Adrenal gland (tissue), 12 donors: ENCODE results near the gene HOTAIR. TPM values are rescaled to one million over a fixed set of nuclear protein-coding genes. Genes with fewer than 3 reads are reported as not detected.

ENCODE experiments used
- DNase-seq, 7 donors: peaks; one replicate each; pipeline ENCODE4 v3.0.0-alpha.2; 2019 to 2020
- H3K27ac ChIP-seq, 5 donors: fragments of 200-600 bp; sonication (generic) in 4 of 5; 1 replicate in 3 of 5; 2 replicates in 2 of 5; pipeline versions ENCODE4 v1.5.1 to v1.8.0; 2016 to 2020; ENCODE audit warnings: mild to moderate bottlenecking in 1 of 5
- H3K27me3 ChIP-seq: fragments of 200-600 bp; 2 replicates; pipeline ENCODE4 v1.8.0; 2021
- H3K36me3 ChIP-seq, 2 donors: fragments of 200-600 bp; replicated peaks in 1 of 2; 1 replicate in 1 of 2; 2 replicates in 1 of 2; pipeline versions ENCODE4 v1.5.1 to v1.8.0; 2018 to 2022
- H3K4me1 ChIP-seq, 2 donors: fragments of 200-600 bp; replicated peaks in 1 of 2; 1 replicate in 1 of 2; 2 replicates in 1 of 2; pipeline versions ENCODE4 v1.5.1 to v1.8.0; 2018 to 2021
- H3K4me3 ChIP-seq, 4 donors: fragments of 200-600 bp; sonication (generic) in 3 of 4; one replicate each; pipeline ENCODE4 v1.5.1; 2016 to 2018
- H3K9me3 ChIP-seq, 3 donors: fragments of 200-600 bp; sonication (generic) in 1 of 3; replicated peaks in 1 of 3; 1 replicate in 2 of 3; 2 replicates in 1 of 3; pipeline versions ENCODE4 v1.5.1 to v1.8.0; 2016 to 2021
- POLR2A ChIP-seq, 2 donors: fragments of 450-650 bp; IDR thresholded peaks; one replicate each; pipeline ENCODE4 v1.6.1; 2017; ENCODE audit warnings: antibody characterized with exemption in 2 of 2, mild to moderate bottlenecking in 2 of 2, moderate library complexity in 1 of 2
- WGBS, 4 donors: extraction: QIAGEN DNeasy Blood & Tissue Kit in 2 of 4; methylation state at CpG; one replicate each; pipeline versions ENCODE4 v1.1.5 to v1.1.7; 2013 to 2017; 5-methylcytosine and 5-hydroxymethylcytosine counted together
- intact Hi-C, 2 donors: fragments of 100-400 bp; cut with DNase I; formaldehyde crosslinking; loops; one replicate each; pipeline versions ENCODE4 v1.14.1 to v1.15.0; 2022 to 2023
- polyA plus RNA-seq, 3 donors: library from polyadenylated mRNA; stranded (reverse); fragments of 200-250 nt in 2 of 3; fragments of 350-450 nt in 1 of 3; fragmentation: Illumina TruSeq in 1 of 3; extraction: RNeasy Lipid Tissue Mini Kit (QIAGEN cat#74804) in 1 of 3; gene quantifications; one replicate each; pipeline ENCODE4 v1.2.3, GENCODE V29; 2013 to 2014
- total RNA-seq, 9 donors: library from RNA; depleted of rRNA in 4 of 9; stranded (reverse); fragments of >200 nt in 4 of 9; fragments of 120-200 nt in 1 of 9; fragmentation: NEBNext Ultra II Directional in 1 of 9; extraction: Animal tissue kit (Norgen Biotek cat#: 25700) in 1 of 9; gene quantifications; one replicate each; pipeline versions ENCODE4 v1.1.0 to v1.2.4, GENCODE V29; 2013 to 2023
- TF ChIP-seq, protein P1 (sequence below), 6 experiments: fragments of 450-650 bp in 4 of 6; fragments of 200-600 bp in 2 of 6; sonication (generic) in 1 of 6; IDR thresholded peaks; 1 replicate in 5 of 6; 2 replicates in 1 of 6; pipeline versions ENCODE4 v1.5.1 to v1.8.0; 2016 to 2021; ENCODE audit warnings: antibody characterized with exemption in 6 of 6, mild to moderate bottlenecking in 2 of 6, moderate library complexity in 1 of 6
- donor health status: healthy with polysubstance abuse.
- donor health status: Bipolar disorder and iron deficiency.
- donor health status: DM: yes; HTN: yes; CAD: no.
- donor health status: DM: no; HTN: no; CAD: no.
- donor health status: DM: no; HTN: no; CAD: no.
- donor health status: DM: yes; HTN: yes; CAD: no.

Gene HOTAIR
- total and polyA plus RNA-seq, 12 donors = not detected

DNA sequence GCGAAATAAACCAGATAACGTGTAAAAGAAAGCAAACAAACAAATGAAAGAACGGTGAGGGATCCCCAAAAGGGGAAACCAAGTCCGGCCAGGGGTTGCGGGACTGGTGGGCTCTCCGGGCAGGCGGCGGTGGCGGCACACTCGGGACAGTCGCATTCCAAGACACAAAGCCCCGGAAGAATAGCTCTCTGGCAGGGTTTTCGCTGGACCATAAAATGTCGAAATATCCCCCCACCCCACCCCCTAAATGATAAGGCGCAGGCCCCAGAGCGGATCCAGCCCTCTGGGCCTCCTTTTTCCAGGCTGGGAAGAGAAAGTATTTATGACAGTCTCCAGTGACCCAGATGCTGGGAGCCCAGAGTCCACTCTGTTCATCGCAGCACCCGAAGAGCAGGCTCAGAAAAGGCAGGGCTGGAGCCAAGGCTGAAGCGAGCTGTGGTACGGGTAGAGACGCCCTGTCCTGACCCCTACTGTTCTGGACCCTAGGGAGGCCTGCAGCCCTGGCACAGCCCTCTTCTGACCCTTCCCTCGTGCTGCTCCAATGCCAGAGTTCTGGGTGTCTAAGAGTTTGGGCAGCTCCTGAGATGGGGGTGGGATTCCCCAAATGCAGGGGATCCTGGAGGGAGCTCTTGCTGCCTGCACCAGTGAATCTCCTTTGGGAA, 31.9 kb upstream of the HOTAIR start:
- H3K27me3 ChIP-seq = peaks cover 3% of the 10 kb centered on the region
- peak overlapping the region in 1 of 4 donors; percentile 20 for H3K4me3 ChIP-seq
- peak overlapping the region in 3 of 5 donors; percentile 59 to 87 (median 75) for H3K27ac ChIP-seq
- peak in 1 of 7 donors; percentile 33 for DNase-seq
- TF ChIP-seq, protein P1, sequence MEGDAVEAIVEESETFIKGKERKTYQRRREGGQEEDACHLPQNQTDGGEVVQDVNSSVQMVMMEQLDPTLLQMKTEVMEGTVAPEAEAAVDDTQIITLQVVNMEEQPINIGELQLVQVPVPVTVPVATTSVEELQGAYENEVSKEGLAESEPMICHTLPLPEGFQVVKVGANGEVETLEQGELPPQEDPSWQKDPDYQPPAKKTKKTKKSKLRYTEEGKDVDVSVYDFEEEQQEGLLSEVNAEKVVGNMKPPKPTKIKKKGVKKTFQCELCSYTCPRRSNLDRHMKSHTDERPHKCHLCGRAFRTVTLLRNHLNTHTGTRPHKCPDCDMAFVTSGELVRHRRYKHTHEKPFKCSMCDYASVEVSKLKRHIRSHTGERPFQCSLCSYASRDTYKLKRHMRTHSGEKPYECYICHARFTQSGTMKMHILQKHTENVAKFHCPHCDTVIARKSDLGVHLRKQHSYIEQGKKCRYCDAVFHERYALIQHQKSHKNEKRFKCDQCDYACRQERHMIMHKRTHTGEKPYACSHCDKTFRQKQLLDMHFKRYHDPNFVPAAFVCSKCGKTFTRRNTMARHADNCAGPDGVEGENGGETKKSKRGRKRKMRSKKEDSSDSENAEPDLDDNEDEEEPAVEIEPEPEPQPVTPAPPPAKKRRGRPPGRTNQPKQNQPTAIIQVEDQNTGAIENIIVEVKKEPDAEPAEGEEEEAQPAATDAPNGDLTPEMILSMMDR (IDR thresholded peaks at IDR 0.05) = no peak
- no peak for TF ChIP-seq POLR2A (IDR thresholded peaks at IDR 0.05)
- H3K4me1 ChIP-seq = peaks cover 3 to 8% of the 10 kb centered on the region in 2 donors
- intact Hi-C loops = loop anchor here (2.0 to 5.0 kb wide), 2 partner anchors 191 to 194 kb away; no protein-coding TSS in a partner anchor
- no peaks in the 10 kb centered on the region for H3K36me3 ChIP-seq
- no peaks in the 10 kb centered on the region for H3K9me3 ChIP-seq
- WGBS, 4 donors = 50 to 70% (median 55%) methylated on average over 20 to 22 of the region's 22 CpGs

- peaks cover 3 to 8% of the 10 kb centered on the region in 2 donors for H3K4me1 ChIP-seq
These were observed 31.3 kb upstream of the HOTAIR start for GRCh38 chr12:54005853-54006558.

GRCh38 chr12:54005531-54005852, 30.7 kb upstream of the HOTAIR start:
- TF ChIP-seq POLR2A (IDR thresholded peaks at IDR 0.05) = no peak
- TF ChIP-seq, protein P1 (IDR thresholded peaks at IDR 0.05) = no peak
- intact Hi-C loops = loop anchor here in 1 of 2 donors (5.0 kb wide), 1 partner anchor 192 kb away; no protein-coding TSS in a partner anchor
- Histone ChIP-seq H3K4me1 (peaks cover 8 to 11% of the 10 kb centered on the region in 2 donors), H3K27ac (peak overlapping the region in 3 of 5 donors; percentile 59 to 75 (median 71)), H3K9me3 (no peaks in the 10 kb centered on the region), H3K36me3 (no peaks in the 10 kb centered on the region), H3K4me3 (peak overlapping the region in 1 of 4 donors; percentile 13), H3K27me3 (peaks cover 3% of the 10 kb centered on the region)
- DNase-seq = no peak
- 10 to 12% (median 11%) methylated on average over 12 to 26 of the region's 26 CpGs for WGBS, 4 donors

More at GRCh38 chr12:54005853-54006558, 31.3 kb upstream of the HOTAIR start:
- intact Hi-C loops = loop anchor here (2.0 to 5.0 kb wide), 2 partner anchors 191 to 195 kb away; no protein-coding TSS in a partner anchor
- no peaks in the 10 kb centered on the region for H3K36me3 ChIP-seq
- H3K27me3 ChIP-seq = peaks cover 3% of the 10 kb centered on the region
- peak overlapping the region in 3 of 5 donors; percentile 59 to 87 (median 75) for H3K27ac ChIP-seq
- TF ChIP-seq, protein P1 (IDR thresholded peaks at IDR 0.05) = peak; percentile 86 to 97 (median 96)
- no peak for TF ChIP-seq POLR2A (IDR thresholded peaks at IDR 0.05)
- peak; percentile 72 to 96 (median 88) for DNase-seq
- H3K4me3 ChIP-seq = peak overlapping the region in 1 of 4 donors; percentile 20
- no peaks in the 10 kb centered on the region for H3K9me3 ChIP-seq
- WGBS, 4 donors = 15 to 29% (median 18%) methylated on average over 27 to 39 of the region's 39 CpGs

GRCh38 chr12:54004841-54005530, 30.2 kb upstream of the HOTAIR start:
- peaks cover 3% of the 10 kb centered on the region for H3K27me3 ChIP-seq
- TF ChIP-seq POLR2A (IDR thresholded peaks at IDR 0.05) = no peak
- no peaks in the 10 kb centered on the region for H3K36me3 ChIP-seq
- DNase-seq = no peak
- H3K27ac ChIP-seq = peak overlapping the region in 3 of 5 donors; percentile 59 to 75 (median 71)
- intact Hi-C loops = loop anchor here in 1 of 2 donors (5.0 kb wide), 2 partner anchors 192 to 202 kb away; no protein-coding TSS in a partner anchor
- peak overlapping the region in 1 of 4 donors; percentile 13 for H3K4me3 ChIP-seq
- WGBS, 4 donors = 32 to 40% (median 34%) methylated on average over 31 of the region's 31 CpGs
- H3K4me1 ChIP-seq = peaks cover 11 to 16% of the 10 kb centered on the region in 2 donors
- H3K9me3 ChIP-seq = no peaks in the 10 kb centered on the region
